NCI-H128 (cell line): ENCODE data around the gene KRT37.
"Not testable (repeated sequence)": the region's sequence is repeated elsewhere in the genome, so short reads cannot be mapped to it uniquely, and the experiment has no call there.

Experiments used
- DNase-seq: peaks from one replicate; lab custom pipeline; 2025; ENCODE audit not compliant: unreplicated experiment; lab: John Stamatoyannopoulos, UW

The KRT37 gene

GRCh38 chr17:41437254-41437653, 12.9 kb upstream of the KRT37 start:
- DNase-seq, result no peak

DNA sequence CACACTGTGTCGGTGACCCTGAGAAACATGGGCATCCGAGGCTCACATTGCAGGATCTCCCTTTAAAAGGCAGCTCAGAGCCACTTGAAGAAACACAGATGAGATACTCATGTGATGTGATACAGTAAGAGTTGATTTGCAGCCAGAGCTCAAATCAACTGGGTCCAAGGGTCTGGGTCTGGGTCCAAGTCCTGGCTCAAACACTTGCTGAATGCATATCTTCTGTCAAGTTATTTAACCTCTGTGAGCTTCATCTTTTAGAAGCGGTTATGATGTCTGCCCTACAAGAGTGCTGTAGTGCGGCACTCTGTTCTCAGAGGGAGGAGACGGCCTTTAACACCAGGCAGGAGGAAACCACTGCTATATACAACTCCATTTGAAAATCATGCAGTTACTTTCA, 10.0 kb upstream of the KRT37 start:
- no peak for DNase-seq

DNA sequence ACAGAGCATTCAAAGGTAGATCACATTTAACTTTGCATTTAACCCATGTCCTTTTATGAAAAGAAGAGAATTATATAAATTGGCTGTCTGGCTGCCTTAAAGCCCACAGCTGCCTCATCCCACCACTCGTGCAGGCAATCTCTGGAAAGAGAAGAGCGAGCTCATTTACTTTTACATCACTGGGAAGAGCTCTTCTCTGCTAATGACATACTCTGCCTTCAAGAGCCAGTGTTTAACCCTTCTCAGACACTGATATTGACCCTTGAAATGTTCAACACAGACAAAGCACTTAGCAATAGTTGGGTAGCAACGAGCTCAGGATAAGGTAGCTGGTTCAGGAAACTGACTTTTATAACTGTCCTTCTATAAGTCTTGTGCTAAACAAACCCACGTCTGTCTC, 9.6 kb upstream of the KRT37 start:
- DNase-seq, result no peak

DNA sequence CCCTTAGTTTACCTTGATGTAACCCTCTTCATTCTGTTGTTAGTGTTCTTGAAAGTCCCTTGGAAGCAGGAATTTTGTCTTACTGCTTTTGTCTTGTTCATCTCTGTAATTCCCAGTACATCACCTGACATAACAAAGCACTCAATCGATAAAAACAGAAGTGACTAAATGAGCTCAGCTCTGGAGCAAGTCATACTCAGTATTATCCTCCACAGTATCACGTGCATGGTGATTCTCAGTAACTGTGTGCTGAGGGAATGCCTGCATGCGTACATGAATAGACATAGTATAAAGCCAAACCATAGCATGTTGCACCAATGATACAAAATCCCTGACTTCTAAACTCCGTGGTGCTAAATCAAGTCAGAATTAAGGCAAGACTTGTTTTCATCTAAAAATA, 9.2 kb upstream of the KRT37 start:
- DNase-seq, result no peak

GRCh38 chr17:41430376-41430775, 6.0 kb upstream of the KRT37 start:
- not testable (repeated sequence) for DNase-seq

GRCh38 chr17:41429667-41430066, 5.3 kb upstream of the KRT37 start:
- no peak for DNase-seq

GRCh38 chr17:41428591-41429291, 4.4 kb upstream of the KRT37 start:
- no peak for DNase-seq

- not testable (repeated sequence) for DNase-seq
These were observed 1.8 kb downstream of the KRT37 start for GRCh38 chr17:41422586-41422985.

- no peak for DNase-seq
These were observed 2.8 kb downstream of the KRT37 start for GRCh38 chr17:41421617-41422016.

DNA sequence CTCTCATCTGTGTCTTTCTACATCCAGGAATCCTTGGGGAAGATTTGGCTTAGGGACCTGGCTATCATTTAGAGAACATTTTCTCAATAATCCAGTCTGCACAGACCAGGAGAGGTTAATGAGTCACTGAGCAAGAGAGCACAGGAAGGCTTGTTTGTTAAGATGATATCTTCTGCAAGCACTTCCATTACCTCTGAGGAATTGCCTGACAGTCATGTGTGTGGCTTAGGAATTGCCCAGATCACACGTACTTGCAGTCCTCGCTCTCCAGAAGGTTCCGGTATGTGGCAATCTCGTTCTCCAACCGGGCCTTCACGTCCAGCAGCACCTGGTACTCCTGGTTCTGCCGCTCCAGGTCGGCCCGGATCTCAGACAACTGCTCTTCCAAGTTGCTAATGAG, 3.3 kb downstream of the KRT37 start:
- DNase-seq, result no peak

- DNase-seq, result no peak
These were observed 4.3 kb downstream of the KRT37 start for GRCh38 chr17:41420134-41420533.

GRCh38 chr17:41419716-41420115, 4.7 kb downstream of the KRT37 start:
- no peak for DNase-seq

- DNase-seq, result no peak
These were observed 6.1 kb downstream of the KRT37 start for GRCh38 chr17:41418116-41418860.

- DNase-seq, result no peak
These were observed 6.8 kb downstream of the KRT37 start for GRCh38 chr17:41417576-41418015.

- no peak for DNase-seq
These were observed 7.3 kb downstream of the KRT37 start for GRCh38 chr17:41417127-41417526.

DNA sequence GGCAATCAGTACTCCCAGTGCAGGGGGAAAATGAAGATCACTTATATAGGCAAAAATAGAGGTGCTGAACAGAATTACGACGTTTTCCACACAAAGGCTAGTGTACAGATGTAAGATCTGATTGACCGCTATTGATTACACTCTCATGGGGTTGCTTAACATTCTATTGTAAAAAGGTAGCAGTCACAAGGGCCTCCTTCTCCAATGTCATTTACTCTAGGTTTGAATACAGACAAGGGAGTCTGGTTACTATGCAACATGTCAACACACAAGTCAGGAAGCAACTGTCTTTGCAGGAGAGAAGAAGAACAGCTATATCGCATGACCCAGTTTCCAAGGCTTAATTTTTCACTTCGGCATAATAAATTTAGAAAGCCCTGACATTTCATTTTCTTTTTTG, 7.9 kb downstream of the KRT37 start:
- no peak for DNase-seq

DNA sequence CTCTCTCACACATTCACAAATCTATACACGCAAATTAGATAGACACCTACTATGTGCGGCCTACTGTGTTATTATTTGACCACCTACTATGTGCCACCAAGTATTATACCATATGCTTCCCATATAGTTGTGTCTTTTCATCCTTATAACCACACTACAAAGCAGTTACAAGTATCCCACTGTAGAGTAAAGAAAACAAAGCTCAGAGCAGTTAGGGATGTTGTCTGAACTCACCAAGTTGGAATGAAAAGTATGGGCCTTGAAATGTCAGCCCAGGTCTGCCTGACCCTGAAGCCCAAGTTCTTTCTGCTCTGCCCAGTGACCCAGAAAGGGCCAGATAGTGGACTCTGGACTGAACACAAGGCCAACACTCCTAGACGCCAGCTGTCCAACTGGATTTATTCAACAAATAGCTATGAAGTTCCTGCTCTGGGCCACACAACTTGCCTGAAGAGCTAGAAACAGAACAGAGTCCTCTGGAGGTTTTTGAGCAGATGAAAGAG, 8.5 kb downstream of the KRT37 start:
- DNase-seq, result no peak

DNA sequence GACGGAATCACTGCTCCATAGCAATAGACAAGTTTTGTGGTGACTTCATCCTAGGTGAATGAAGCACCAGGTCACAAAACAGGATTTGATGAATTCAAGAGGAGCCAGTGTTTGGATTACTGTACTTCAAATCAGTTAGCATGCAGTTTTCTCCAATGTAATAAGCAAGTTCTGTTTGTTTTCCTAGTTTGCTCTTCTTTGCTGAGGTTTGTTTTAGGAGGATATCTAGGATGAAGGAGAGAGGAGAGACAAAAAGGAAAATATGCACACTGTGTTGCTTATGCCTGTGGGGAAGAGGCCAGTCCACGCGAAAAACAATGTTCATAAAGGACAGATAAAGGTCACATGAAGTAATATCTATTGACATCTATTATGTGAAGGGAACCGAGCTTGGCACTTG, 9.0 kb downstream of the KRT37 start:
- DNase-seq, result no peak

DNA sequence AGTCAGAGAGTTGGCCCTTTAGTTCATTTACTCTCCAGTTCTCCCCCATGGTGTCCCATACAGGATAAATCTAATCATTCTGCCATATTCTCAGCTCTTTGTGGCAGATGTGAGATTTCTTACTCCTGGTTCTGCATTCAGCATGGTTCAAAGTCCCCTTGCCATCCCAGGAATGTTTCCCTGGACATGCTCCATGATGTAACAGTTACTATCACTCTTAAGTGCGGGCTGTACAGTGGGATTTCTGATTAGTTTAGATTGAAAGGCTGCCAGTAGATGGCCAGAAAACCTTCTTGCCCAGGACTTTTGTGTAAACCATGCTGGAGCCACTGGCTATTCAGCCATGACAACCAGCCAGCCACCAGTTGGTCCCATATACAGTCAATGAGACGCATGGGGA, 10.4 kb downstream of the KRT37 start:
- DNase-seq, result no peak

DNA sequence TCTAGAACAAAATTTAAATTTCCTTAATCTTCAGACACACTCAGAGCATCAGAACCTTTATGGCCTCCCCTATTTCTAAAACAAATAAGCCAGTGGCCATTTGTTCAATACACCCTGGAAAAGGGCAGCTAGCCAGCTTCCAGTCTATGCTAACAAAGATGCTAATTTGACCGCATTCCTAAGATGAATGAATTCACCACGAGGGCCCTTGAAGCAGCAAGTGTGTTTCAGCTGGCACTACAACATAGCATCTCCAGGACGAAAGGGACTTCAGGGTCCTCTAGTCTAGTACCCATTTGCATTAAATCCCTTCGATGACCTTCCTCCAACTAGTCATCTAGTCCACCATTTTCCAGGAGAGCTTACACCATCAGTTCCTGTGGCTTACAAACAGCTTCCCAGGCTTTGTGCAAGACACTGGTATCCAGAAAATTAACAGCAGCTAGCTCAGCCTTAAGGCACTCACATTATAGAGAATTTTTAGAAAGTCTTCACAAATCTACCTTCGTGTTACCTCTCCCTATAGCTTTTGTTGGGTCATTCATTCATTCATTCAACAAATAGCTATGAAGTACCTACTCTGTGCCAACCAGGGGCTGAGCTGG, 10.9 kb downstream of the KRT37 start:
- no peak for DNase-seq

DNA sequence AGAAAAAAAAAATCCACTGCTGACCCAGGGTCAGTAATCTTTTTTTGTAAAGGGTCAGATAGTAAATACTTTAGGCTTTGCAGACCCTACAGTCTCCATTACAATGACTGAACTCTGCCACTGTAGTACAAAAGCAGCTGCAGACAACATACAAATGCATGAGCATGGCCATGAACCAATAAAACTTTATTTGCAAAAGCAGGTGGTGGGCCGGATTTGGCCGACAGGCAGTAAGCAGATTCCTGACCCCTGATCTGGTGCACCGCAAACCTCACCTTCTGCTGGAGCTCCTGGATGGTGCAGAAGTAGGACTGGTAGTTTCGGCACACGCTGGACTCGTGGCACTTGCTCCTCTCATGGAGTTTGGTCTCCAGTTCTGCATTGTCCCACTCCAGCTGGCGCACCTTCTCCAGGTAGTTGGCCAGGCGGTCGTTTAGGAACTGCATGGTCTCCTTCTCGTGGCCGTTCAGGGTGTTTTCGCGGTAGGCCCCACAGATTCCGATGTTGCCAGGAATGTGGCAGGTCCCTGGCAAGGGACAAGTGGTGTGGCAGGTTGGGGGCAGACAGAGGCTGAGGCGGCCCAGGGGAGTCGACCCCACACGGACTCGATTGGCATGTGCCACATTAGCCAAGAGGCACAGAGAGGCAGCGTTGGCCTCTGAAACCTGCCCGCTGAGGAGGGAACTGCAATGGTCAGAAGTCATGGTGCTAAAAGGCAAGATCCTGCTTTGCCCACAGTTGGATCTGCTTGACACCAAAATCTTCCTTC, 13.1 kb downstream of the KRT37 start:
- no peak for DNase-seq
